PFSK-1 (cell line): ENCODE results near the gene PCBP1.

ENCODE experiments used
- REST ChIP-seq, 2 experiments: IDR thresholded peaks; 2 replicates each; pipeline versions ENCODE4 v1.6.1 to v1.8.0; 2011 to 2012; ENCODE audit warnings: low read depth in 2 of 2, low read length in 2 of 2, control low read depth in 1 of 2, inconsistent platforms in 1 of 2, mild to moderate bottlenecking in 1 of 2, moderate library complexity in 1 of 2; ENCODE audit not compliant: insufficient read depth in 1 of 2
- SIN3A ChIP-seq: IDR thresholded peaks from 2 replicates; pipeline ENCODE4 v1.6.1; 2012; ENCODE audit warnings: mild to moderate bottlenecking, low read length, moderate library complexity, borderline replicate concordance; ENCODE audit not compliant: insufficient read depth
- TAF1 ChIP-seq: IDR thresholded peaks from 2 replicates; pipeline ENCODE4 v1.6.1; 2012; ENCODE audit warnings: low read length, control low read depth, borderline replicate concordance; ENCODE audit not compliant: insufficient read depth

- TF ChIP-seq TAF1 (0 out of 2 replicates have a peak, but pooled peaks have one; percentile 63), SIN3A (no peak), REST (IDR thresholded peaks at IDR 0.05; ENCODE audit: insufficient read depth in 1 of 2, low read depth in 2 of 2, low read length in 2 of 2) (no peak)
Observed at GRCh38 chr2:70118798-70119454, 31.6 kb downstream of the PCBP1 start.
